Right forelimb (tissue), 1 donor: ENCODE data around the gene FBXL16.

Experiments used
- DNase-seq: peaks from one replicate; pipeline ENCODE4 v3.0.0-alpha.2; 2018

FBXL16 gene

DNA sequence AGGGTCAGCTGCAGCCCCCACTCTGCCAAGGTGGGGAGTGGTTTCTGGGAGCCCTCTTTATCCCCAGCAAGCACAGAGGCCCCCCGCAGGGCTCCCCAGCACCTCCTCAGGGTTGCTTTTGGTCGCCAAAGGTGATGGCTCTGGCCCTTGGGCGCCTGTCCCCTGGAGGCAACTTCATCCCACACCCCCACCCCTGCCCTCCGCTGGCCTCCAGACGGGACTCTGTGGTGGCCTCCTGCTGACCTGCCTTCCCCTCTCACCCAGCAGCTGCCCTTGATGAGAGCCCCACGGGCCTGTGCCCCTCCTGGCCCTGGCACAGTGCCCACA is 45.5 kb downstream of the FBXL16 start:
- DNase-seq = no peak

DNA sequence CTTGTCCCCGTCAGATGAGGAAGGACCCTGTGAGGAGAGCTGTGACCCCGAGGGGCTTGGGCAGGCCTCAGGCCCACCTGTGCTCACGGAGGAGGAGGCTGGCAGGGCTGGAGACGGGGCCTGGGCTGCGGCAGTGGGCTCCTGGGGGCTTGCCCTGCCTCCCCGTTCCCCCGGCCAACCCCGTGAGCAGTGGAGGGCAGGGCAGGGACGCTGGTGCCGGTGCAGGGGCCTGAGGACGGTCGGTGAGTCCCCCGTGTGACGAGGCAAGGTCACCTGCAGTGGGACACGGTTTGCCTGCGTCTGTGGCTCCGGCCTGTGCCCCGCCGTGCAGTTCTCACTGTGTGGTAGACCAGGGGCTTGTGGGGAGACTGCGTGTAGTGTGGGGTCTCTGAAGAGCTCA is 46.0 kb downstream of the FBXL16 start:
- no peak for DNase-seq

DNA sequence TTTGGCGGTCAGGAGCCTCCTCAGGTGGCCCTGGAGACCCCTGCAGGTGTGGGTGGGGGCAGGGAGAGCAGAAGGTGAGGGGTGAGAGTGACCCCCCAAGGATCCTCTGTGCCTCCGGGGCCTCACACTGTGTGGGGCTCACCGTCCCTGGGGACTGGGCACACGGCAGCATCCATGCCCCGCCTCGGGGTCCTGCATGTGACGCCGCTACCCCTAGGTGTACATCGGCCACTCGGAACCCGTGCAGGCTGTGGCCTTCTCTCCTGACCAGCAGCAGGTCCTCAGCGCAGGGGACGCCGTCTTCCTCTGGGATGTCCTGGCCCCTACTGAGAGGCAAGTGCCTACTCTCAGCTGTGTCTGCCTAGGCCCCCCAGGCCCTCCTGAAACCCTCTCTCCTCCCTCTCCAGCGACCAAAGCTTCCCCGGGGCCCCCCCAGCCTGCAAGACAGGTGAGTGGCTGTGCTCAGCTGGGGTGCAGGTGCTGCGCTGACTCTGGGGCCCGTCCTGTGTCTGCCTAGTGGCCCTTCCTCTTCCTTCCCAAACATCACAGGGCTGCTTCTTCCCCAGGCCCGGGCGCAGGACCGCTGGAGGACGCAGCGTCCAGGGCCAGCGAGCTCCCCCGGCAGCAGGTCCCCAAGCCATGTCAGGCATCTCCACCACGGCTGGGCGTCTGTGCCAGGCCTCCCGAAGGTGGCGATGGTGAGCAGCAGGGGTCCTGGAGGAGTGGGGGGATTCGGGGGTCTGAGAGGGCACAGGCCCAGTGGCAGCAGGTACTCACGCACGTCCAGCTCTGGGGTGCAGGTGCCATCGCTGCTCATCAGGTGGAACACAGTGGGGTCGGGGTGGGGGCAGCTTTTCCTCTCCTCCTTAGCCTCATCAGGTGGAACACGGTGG is 46.7 kb downstream of the FBXL16 start:
- DNase-seq = no peak

DNA sequence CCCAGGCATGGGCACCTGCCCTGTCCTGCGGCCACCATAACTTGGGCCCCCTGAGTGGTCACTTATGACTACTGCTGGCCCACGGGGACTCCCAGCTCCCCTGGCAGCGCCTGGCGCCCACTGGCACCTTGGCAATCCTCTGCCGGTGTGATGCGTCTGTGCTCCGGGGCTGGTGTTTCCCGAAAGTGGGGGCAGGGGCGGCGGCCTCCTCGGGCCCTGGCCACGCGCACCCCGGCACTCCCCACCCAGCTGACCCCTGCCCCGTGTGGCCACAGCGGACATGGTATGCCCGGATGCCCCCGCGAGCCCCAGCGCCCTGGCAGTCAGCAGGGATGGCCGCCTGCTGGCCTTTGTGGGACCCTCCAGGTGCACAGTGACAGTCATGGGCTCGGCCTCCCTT is 48.1 kb downstream of the FBXL16 start:
- no peak for DNase-seq

DNA sequence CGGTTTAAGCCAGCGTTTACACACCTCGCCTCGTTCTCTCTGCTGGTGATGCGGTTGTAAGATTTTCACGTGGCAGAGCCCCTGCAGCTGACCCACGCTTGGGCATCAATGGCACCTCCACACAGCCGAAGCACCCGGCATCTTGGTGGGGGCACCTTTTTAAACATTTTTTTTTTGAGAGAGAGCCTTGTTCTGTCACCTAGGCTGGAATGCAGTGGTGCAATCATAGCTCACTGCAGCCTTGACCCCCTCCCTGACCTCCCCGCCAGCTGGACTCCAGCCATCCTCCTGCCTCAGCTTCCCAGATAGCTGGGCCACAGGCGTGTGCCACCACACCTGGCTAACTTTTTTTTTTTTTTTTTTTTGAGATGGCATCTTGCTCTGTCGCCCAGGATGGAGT is 51.6 kb downstream of the FBXL16 start:
- no peak for DNase-seq

DNA sequence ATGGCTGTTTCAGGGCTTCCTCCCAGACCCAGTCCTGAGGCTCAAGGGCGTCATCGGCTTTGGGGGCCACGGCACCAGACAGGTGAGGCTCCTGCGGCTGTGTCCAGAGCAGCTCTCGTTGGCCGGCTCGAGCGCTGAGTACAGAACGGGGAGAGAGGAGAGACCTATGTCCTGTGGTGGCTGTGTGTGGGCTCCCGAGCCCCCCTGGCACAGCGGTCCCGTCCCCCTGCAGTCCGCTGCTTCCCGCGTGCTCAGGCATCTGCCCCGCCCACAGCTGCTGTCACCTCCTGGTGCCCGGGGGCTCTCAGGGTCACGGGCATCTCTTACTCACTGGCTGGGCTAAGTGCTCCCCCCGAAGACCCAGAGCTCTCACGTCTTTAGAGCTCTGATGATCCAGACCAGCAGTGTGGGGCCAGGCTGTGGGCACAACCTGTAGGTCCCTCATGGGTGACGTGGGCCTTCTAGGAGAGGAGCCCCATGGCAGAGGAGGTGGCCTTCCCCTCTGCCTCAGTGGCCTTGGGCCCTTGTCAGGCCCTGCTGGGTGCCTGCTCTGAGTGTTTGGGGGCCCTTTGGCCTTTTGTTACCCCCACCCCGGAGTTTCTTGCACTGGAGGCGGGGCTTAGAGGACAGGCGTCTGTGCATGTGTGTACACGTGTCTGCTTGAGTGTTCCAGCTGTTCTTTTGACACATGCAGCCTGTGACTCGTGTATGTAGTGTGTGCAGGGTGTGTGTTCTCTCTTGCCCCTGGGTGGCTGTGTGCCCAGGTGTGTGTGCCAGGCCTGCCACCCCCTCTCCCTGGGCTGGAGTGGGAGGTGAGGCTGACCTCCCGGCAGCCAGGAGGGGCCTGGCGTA is 52.9 kb downstream of the FBXL16 start:
- no peak for DNase-seq

DNA sequence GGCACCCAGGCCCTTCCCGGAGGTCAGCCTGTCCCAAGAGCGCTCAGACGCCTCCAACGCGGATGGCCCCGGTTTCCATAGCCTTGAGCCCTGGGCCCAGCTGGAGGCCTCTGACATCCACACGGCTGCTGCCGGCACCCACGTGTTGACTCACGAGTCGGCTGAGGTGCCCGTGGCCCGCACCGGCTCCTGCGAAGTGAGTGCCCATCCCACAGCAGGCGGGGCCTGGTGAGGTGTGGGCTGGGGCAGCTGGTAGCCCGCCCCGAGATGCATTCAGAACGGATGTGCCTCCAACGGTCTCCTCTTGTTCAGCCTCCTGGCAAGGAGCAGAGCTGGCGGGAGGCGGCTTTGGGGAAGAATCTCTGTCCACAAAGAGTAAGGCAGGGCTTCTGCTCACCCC is 53.8 kb downstream of the FBXL16 start:
- DNase-seq = no peak

DNA sequence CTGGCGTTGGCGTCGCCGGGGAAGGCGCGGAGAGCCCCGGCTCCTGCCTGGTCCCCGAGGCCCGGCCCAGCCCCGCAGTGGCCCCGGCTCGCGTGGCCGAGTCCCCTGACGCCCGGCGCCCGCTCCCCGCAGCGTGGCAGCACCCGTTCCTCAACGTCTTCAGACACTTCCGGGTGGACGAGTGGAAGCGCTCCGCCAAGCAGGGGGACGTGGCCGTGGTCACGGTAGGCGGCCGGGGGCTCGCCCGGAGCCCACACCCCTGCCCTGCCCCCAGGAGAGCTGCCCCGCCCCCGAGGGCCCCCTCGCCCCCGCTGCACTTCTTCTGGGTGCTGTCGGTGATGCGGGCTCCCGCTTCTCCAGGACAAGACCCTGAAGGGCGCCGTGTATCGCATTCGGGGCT is 56.0 kb downstream of the FBXL16 start:
- no peak for DNase-seq

DNA sequence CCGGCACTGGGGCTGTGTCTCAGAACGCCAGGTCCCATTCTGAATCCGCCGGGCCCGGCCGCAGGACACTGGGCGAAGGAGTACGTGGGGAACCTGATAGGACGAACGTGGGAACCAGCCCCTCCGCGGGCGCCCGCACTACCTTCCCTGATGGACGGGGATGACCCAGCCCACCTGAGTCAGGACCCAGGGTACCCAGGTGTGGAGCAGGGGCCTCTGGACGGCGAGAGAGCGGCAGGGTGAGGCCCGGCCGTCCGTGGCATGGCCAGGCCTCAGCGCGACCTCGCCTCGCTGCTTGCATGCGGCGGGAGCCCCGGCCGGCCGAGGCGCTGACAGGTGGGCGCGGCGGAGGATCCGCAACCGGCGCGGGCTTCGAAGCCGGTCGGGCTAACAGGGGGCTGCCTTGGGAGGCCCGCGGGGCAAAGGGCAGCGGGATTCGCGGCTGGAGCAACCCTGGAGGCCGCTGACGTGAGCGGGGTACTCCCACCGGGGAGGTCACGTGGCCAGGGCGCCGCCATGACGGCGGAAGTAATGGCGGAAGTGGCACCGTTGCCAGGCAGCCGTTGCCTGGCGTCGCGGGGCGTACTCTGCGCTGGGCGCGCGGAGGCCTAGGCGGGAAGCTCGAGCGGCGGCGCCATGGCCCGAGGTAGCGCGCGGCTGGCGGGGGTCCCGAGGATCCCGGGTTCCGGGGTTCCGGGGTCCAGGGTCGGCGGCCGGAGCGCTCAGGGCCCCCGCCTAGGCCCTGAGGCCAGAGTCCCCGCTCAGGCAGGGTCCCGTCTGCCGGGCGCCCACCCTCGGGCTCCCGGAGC is 56.6 kb downstream of the FBXL16 start, which contains the start of gene WDR90:
Gene WDR90 (plus strand): TSS at position 585 of the 809 bp plus-strand sequence. CDS start 52 bp downstream, at position 637.
- peak; percentile 96 for DNase-seq

DNA sequence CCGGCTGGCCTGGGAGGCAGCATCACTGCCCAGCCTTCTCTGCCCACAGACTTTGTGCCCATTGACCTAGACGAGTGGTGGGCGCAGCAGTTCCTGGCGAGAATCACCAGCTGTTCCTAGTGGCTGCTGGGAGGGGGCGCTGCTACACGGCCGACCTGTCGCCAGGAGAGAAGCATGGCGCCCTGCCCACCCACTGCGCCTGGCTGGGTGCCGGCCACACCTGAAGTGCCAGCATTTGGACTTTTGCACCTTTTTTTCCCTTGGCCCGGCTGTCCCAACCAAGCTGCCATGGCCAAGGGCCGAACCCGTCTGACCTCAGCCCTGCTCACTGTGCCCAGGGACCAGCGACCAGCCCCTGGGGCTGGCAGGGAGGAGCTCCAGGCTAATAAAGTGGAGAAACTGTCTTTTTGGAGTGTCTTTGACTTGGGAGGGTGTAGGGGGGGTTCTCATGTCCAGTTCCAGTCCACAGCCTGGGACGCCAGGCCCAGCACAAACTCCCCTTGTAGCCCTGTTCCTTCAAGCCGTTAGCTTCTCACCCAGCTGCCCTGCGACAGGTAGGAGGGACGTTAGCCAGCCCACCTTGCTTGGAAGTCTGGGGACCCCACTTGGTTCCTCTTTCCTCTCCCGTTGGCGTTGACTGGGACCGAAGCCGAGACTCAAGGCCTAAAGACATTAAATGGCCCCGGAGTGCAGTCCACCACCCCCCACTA is 57.4 kb downstream of the FBXL16 start:
- no peak for DNase-seq

DNA sequence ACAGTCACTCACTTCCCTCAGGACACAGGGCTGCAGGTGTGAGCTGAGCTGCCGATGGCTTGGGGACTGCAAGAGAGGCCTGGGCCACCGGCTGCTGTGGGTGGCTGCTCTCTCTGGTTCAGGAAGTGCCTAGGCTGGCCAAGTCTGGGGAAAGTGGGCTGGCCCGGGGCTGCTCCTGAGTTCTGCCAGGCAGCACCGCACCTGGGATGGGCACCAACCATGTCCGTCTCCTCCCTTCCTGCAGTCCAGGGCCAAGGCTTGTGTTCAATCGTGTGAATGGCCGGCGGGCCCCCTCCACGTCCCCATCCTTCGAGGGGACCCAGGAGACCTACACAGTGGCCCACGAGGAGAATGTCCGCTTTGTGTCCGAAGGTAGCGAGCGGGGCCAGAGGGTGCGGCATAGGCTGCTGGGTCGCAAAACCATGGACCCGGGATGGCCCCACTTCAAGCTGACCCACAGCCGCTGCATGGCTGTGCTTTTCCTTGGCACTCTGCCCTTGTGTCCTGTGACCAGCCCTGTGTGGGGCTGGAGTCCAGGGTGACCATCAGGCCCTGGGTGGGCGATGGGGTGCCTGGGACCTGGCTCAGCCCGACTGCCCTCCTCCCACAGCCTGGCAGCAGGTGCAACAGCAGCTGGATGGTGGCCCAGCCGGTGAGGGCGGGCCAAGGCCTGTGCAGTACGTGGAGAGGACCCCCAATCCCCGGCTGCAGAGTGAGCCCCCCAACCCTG is 58.3 kb downstream of the FBXL16 start:
- no peak for DNase-seq

DNA sequence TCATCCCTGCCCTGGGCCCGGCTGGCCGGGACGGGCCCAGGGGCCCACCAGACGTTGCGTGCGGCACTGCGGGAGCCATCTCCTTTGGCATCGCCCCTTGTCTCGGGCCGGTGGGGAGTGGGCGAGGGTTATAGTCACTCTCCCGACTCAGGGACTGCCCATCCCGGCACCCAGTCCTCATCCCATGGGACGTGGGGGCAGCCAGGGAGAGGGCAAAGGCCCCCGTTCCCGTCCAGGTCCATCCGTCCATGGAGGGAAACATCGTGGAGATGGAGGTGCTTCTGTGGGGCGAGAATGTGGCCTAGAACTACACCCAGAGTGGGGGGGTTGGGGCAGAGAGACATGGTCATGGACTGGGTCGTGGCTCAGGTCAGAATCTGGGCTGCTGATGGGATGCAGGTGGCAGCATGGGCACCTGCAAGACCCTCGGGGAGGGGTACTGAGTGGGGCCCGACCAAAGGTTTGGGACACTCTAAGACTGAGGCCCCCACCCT is 58.9 kb downstream of the FBXL16 start:
- no peak for DNase-seq

DNA sequence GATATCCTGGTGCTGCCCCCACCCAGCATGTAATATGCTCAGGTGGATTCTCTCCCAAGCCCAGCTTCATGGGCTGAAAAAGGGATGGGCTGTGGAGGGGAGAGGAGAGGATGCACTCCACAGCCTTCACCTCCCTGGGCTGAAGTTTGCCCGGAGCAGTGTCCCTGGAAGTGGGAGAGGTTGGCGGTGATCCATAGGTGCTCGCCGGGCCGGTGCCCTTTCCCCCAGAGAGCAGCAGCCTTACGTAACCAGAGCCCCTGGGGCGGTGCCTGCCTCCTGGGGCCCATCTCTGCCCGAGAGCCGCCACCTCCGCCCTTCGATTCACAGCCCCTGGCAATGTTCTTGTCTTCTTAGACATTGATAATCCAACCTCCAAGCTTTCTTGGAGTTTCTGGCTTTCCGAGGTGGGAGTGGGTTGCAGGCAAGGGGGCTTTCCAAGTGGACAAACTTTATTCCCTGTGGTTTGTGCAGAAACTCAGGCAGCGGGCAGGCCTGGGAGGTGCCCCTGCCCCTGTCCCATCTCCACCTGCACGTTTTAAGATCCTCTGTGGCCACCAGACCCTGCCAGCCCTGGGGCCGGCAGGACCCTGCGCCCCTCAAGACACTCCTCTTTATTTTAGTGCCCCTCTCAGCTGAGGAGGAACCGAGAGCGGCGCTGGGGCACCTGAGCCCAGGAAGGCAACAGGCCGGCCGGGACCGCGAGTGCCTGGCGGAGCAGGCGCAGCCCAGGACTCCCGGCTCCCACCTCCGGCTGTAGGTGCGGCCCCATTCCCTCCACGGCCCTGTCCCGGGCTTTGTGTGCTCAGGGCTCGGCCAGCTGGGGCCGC is 59.5 kb downstream of the FBXL16 start:
- DNase-seq = no peak

DNA sequence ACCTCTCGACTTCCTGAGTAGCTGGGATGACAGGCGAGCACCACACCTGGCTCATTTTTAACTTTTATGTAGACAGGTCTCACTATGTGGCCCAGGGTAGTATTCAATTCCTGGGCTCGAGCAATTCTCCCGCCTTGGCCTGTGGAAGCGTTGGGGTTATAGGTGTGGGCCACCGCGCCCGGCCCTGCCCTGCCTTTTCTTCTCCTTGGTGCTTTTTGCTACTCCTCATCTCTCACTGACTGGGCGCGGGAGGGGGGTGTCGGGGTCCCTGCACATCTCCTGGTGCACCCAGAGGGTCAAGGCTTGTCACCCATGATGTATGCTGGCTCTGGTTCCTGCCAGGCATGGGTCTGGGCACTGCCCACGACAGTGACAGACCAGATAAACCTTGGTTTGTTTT is 61.0 kb downstream of the FBXL16 start:
- DNase-seq = no peak

DNA sequence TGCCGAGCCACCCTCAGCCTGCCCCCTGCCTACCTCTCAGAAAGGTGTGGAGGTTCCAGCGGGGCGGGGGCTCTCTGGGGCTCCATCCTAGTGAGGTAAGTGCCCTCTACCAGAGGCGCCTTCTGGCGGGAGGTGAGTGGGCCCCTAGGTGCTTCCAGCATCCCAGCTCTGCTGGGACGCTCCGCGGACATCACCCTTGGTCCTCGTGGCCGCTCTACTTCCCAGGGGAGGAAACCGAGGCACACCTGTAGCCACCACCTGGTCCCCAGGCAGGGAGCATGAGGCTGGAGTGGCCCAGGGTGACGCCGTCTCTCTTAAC is 62.6 kb downstream of the FBXL16 start:
- no peak for DNase-seq
